SK-N-MC (cell line): ENCODE measurements around the gene SLCO3A1.

Source experiments
- EZH2 ChIP-seq: fragments of 200-600 bp; sonication (generic); IDR thresholded peaks from one replicate; pipeline ENCODE4 v1.6.1; 2017; ENCODE audit warnings: antibody characterized with exemption
- POLR2AphosphoS5 ChIP-seq: IDR thresholded peaks from 2 replicates; pipeline ENCODE4 v1.6.1; 2012; ENCODE audit warnings: mild to moderate bottlenecking, low read depth, low read length, borderline replicate concordance

GRCh38 chr15:91966194-91966552, 112.7 kb downstream of the SLCO3A1 start:
- TF ChIP-seq POLR2AphosphoS5 (no peak), EZH2 (no peak)
